Measurements from ENCODE around the gene CFB. TPM values are rescaled to one million over a fixed set of nuclear protein-coding genes. Genes with fewer than 3 reads are reported as not detected.

Gene CFB
- total and polyA plus RNA-seq, 2 of the 13 experiments (the other 11 are each of a cell fraction or from before 2014, with no cell fraction given): 171 to 513 TPM

- TF ChIP-seq HOMEZ (CRISPR knock-in tag; IDR thresholded peaks at IDR 0.05; ENCODE audit: low read depth) (no peak), ZNF709 (CRISPR knock-in tag; IDR thresholded peaks at IDR 0.05) (no peak), ZMAT3 (CRISPR knock-in tag; conservative IDR thresholded peaks at IDR 0.05) (no peak; the same call in 1 of the 2 replicates), KLF13 (CRISPR knock-in tag; IDR thresholded peaks at IDR 0.05) (no peak), ZNF136 (CRISPR knock-in tag; IDR thresholded peaks at IDR 0.05; ENCODE audit: low read depth) (no peak), FOSL2 (CRISPR knock-in tag; IDR thresholded peaks at IDR 0.05) (no peak), ZNF10 (CRISPR knock-in tag; IDR thresholded peaks at IDR 0.05; ENCODE audit: borderline replicate concordance, low read depth) (no peak), ISL2 (CRISPR knock-in tag; IDR thresholded peaks at IDR 0.05) (0 out of 2 replicates have a peak, but pooled peaks have one; percentile 3), ZNF557 (CRISPR knock-in tag; IDR thresholded peaks at IDR 0.05) (no peak), ZBTB1 (CRISPR knock-in tag; IDR thresholded peaks at IDR 0.05; ENCODE audit: borderline replicate concordance) (no peak), HMG20B (CRISPR knock-in tag; conservative IDR thresholded peaks at IDR 0.05) (no peak), CHD2 (IDR thresholded peaks at IDR 0.05; ENCODE audit: low read depth, low read length) (no peak), ZBTB7A (CRISPR knock-in tag; IDR thresholded peaks at IDR 0.05) (no peak), ZNF740 (CRISPR knock-in tag; IDR thresholded peaks at IDR 0.05) (peak; percentile 25; the same call in 1 of the 2 replicates), RBAK (CRISPR knock-in tag; IDR thresholded peaks at IDR 0.05) (no peak), ZNF83 (CRISPR knock-in tag; IDR thresholded peaks at IDR 0.05; ENCODE audit: borderline replicate concordance) (no peak), POLR2AphosphoS2 (IDR thresholded peaks at IDR 0.05; ENCODE audit: low read depth, low read length) (no peak), SMYD3 (CRISPR knock-in tag; IDR thresholded peaks at IDR 0.05) (no peak), ZNF224 (CRISPR knock-in tag; IDR thresholded peaks at IDR 0.05) (no peak), U2AF1 (optimal IDR thresholded peaks at IDR 0.05; ENCODE audit: low read depth, low read length) (no peak), NFE2 (CRISPR knock-in tag; IDR thresholded peaks at IDR 0.05) (no peak), PHF21A (CRISPR knock-in tag; IDR thresholded peaks at IDR 0.05) (no peak), TAF15 (IDR thresholded peaks at IDR 0.05; ENCODE audit: low read depth, low read length, poor library complexity, severe bottlenecking) (no peak), IRX3 (CRISPR knock-in tag; IDR thresholded peaks at IDR 0.05; ENCODE audit: borderline replicate concordance, low read depth) (0 out of 2 replicates have a peak, but pooled peaks have one; percentile 20), SIN3B (IDR thresholded peaks at IDR 0.05; ENCODE audit: low read length) (no peak), GMEB1 (CRISPR knock-in tag; IDR thresholded peaks at IDR 0.05; ENCODE audit: borderline replicate concordance) (no peak), ZNF484 (CRISPR knock-in tag; IDR thresholded peaks at IDR 0.05; ENCODE audit: borderline replicate concordance, low read depth) (no peak), FOXK1 (CRISPR knock-in tag; IDR thresholded peaks at IDR 0.05; ENCODE audit: borderline replicate concordance, low read depth) (no peak), NKX3-1 (CRISPR knock-in tag; IDR thresholded peaks at IDR 0.05) (no peak), HOXA9 (CRISPR knock-in tag; IDR thresholded peaks at IDR 0.05; ENCODE audit: borderline replicate concordance) (no peak)
Observed at GRCh38 chr6:31896856-31897611, 48.9 kb upstream of the CFB start (continued).
